Coronary artery (tissue), 2 donors: ENCODE data around the gene RNF157.

ENCODE experiments used
- DNase-seq: peaks from one replicate; pipeline ENCODE4 v3.0.0-alpha.2; 2017; ENCODE audit warnings: low spot score
- H3K27ac ChIP-seq, 2 donors: fragments of 200-600 bp; sonication (generic); one replicate each; pipeline ENCODE4 v1.5.1; 2016 to 2019
- H3K4me3 ChIP-seq: fragments of 200-600 bp; sonication (generic); 2 replicates; pipeline ENCODE4 v1.5.1; 2016; ENCODE audit warnings: mild to moderate bottlenecking, moderate library complexity
- TF ChIP-seq, protein P1 (sequence below): fragments of 200-600 bp; sonication (generic); IDR thresholded peaks from one replicate; pipeline ENCODE4 v1.5.1; 2019; ENCODE audit warnings: antibody characterized with exemption

RNF157 gene

DNA sequence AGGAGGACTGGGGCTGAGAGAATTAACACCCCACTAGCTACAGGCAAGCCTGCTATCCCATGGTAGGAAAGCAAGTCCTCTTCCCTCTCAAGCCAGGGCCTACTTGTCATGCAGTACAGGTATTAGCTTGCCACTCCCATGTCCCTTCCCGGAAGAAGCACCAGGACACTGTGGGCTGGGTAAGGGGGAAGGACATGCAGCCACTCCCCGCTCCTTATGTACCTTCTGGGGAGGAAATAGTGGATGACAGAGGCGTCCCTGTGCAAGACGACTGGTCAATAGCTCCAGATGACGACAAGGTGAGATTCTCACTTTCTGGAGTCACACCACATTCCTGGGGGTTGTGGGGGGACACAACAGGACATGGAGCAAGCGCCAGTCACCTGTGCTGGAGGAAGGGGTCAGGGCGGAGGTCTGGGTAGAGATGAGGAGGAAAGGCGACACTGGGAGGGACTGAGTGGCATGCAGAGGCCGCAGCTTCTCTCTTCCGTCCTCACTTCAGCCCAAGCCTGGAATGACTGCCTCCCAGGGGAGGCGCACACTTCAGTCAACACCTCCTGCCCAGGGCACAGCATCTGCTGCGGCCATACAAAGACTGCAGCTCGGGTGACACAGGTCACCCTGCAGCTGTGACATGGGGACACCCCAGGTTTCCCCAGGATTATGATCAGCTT, 84.2 kb downstream of the RNF157 start:
- no peak for DNase-seq
- H3K27ac ChIP-seq = no peak overlapping the region
- H3K4me3 ChIP-seq = no peak overlapping the region
- TF ChIP-seq, protein P1, sequence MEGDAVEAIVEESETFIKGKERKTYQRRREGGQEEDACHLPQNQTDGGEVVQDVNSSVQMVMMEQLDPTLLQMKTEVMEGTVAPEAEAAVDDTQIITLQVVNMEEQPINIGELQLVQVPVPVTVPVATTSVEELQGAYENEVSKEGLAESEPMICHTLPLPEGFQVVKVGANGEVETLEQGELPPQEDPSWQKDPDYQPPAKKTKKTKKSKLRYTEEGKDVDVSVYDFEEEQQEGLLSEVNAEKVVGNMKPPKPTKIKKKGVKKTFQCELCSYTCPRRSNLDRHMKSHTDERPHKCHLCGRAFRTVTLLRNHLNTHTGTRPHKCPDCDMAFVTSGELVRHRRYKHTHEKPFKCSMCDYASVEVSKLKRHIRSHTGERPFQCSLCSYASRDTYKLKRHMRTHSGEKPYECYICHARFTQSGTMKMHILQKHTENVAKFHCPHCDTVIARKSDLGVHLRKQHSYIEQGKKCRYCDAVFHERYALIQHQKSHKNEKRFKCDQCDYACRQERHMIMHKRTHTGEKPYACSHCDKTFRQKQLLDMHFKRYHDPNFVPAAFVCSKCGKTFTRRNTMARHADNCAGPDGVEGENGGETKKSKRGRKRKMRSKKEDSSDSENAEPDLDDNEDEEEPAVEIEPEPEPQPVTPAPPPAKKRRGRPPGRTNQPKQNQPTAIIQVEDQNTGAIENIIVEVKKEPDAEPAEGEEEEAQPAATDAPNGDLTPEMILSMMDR = no peak

GRCh38 chr17:76154936-76155845, 85.1 kb downstream of the RNF157 start:
- peak; percentile 28 for DNase-seq
- TF ChIP-seq, protein P1 = no peak
- Histone ChIP-seq H3K27ac (no peak overlapping the region), H3K4me3 (no peak overlapping the region)

DNA sequence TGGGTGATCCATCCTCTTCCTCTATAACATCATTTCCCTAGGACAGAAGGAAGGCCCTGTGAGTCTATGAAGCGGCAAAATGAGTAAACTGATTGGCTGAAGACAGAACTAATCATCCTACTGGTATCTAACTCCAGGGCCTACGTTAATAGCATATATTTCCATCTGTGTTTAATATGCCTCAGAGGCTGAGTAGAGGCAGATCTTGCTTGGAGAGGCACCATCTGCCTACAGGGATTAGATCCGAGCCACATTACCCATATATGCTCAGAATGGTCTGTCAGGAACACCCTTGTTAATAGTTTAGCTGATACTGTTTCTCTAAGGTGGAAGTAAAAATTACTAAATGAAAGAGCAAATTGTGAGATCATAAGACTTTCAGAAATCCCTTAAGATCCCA, 86.0 kb downstream of the RNF157 start:
- Histone ChIP-seq H3K27ac (no peak overlapping the region), H3K4me3 (no peak overlapping the region)
- TF ChIP-seq, protein P1 = no peak
- no peak for DNase-seq

DNA sequence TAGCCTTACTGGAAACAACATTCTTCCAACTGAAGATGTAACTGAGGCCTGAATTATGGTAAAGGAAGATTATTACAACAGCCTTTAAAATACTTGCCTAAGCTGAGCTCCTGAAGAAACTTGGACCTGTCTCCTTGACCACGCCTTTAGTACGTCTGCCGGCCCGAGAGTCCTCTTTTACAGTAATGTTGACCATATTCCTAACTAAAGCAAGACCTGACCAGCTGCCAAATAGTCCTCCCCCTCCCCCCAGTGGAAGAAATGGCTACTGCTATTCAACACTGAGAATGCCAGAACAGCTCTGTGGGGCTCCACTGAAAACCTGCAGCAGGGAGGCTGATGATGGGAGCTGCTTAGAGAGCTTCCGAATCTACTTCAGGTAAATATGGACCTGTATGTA, 86.7 kb downstream of the RNF157 start:
- TF ChIP-seq, protein P1 = no peak
- Histone ChIP-seq H3K4me3 (no peak overlapping the region), H3K27ac (no peak overlapping the region)
- DNase-seq = peak; percentile 17

DNA sequence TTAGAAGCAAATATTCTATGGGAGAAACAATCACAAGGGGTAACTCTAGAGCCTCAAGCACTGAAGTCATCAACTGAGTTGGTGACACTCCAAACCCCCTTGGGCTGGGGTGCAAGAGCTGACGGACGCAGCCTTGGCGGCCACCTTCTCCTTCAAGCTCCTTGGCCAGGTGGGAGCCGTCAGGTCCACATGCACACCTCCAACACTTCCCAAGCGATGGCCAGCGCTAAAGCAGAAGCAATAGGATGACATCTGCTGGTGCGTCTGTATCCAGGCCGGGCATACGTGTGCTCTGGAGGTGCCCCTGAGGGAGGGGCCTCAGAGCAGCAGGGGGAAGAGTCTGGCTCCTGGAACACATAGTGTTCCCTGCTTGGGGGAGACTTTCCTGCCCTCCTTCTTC, 87.1 kb downstream of the RNF157 start:
- Histone ChIP-seq H3K27ac (no peak overlapping the region), H3K4me3 (no peak overlapping the region)
- TF ChIP-seq, protein P1 = no peak
- peak; percentile 4 for DNase-seq

DNA sequence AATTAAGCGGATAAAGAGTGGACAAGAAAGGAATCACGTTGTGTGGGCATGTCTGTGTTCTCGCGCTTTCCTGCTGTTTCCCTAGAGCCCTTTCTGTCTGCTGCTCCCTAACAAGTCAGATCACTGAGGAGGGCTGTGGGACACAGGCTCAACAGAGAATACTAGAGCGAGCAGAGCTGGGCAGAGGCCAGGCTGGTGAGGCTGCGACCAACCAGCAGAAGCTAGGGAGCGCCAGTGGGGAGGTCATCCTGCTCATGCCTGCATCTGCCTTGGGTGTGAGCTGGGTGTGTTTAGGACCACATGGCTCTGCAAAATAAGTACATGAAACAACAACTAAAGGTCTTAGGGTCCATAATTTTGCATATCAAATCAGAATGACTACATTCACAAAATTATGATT, 87.7 kb downstream of the RNF157 start:
- TF ChIP-seq, protein P1 = no peak
- no peak for DNase-seq
- H3K4me3 ChIP-seq = no peak overlapping the region
- H3K27ac ChIP-seq = no peak overlapping the region
